CD1c-positive myeloid dendritic cell (primary cell): ENCODE measurements around the gene PARP4.
A peak's percentile ranks its signal among the peaks of the same experiment; 100 is the strongest.
"Not testable (repeated sequence)": the region's sequence is repeated elsewhere in the genome, so short reads cannot be mapped to it uniquely, and the experiment has no call there.

Source experiments
- DNase-seq: peaks from one replicate; pipeline ENCODE4 v3.0.0-alpha.2; 2016; ENCODE audit errors: extremely low spot score

The PARP4 gene

GRCh38 chr13:24505756-24506155, 6.8 kb downstream of the PARP4 start:
- no peak for DNase-seq

- DNase-seq = peak; percentile 15
Measured at GRCh38 chr13:24505256-24505655, 7.3 kb downstream of the PARP4 start.

- no peak for DNase-seq
Measured at GRCh38 chr13:24503379-24503696, 9.2 kb downstream of the PARP4 start.

GRCh38 chr13:24502533-24503378, 9.8 kb downstream of the PARP4 start:
- DNase-seq = no peak

- no peak for DNase-seq
Measured at GRCh38 chr13:24500977-24501376, 11.6 kb downstream of the PARP4 start.

GRCh38 chr13:24497742-24498141, 14.8 kb downstream of the PARP4 start:
- no peak for DNase-seq

GRCh38 chr13:24496295-24496694, 16.3 kb downstream of the PARP4 start:
- not testable (repeated sequence) for DNase-seq

- DNase-seq = no peak
Measured at GRCh38 chr13:24495151-24495729, 17.3 kb downstream of the PARP4 start.

GRCh38 chr13:24493356-24493755, 19.2 kb downstream of the PARP4 start:
- no peak for DNase-seq

- no peak for DNase-seq
Measured at GRCh38 chr13:24491845-24492244, 20.7 kb downstream of the PARP4 start.

GRCh38 chr13:24489721-24490120, 22.9 kb downstream of the PARP4 start:
- DNase-seq = no peak

GRCh38 chr13:24488092-24488491, 24.5 kb downstream of the PARP4 start:
- not testable (repeated sequence) for DNase-seq

- DNase-seq = not testable (repeated sequence)
Measured at GRCh38 chr13:24486017-24486657, 26.4 kb downstream of the PARP4 start.

- DNase-seq = no peak
Measured at GRCh38 chr13:24473686-24474085, 38.9 kb downstream of the PARP4 start.

GRCh38 chr13:24472129-24472528, 40.4 kb downstream of the PARP4 start:
- not testable (repeated sequence) for DNase-seq

- no peak for DNase-seq
Measured at GRCh38 chr13:24463078-24463477, 49.5 kb downstream of the PARP4 start.

GRCh38 chr13:24460256-24460655, 52.3 kb downstream of the PARP4 start:
- DNase-seq = no peak

GRCh38 chr13:24459726-24460125, 52.9 kb downstream of the PARP4 start:
- DNase-seq = no peak

- DNase-seq = no peak
Measured at GRCh38 chr13:24459234-24459633, 53.3 kb downstream of the PARP4 start.

GRCh38 chr13:24458736-24459135, 53.8 kb downstream of the PARP4 start:
- DNase-seq = no peak

GRCh38 chr13:24456396-24456795, 56.2 kb downstream of the PARP4 start:
- no peak for DNase-seq

GRCh38 chr13:24454056-24454455, 58.5 kb downstream of the PARP4 start:
- DNase-seq = no peak

- DNase-seq = no peak
Measured at GRCh38 chr13:24452044-24452443, 60.5 kb downstream of the PARP4 start.
